ENCODE data around the gene STXBP5L. TPM values are rescaled to one million over a fixed set of nuclear protein-coding genes. Genes with fewer than 3 reads are reported as not detected.

The STXBP5L gene
- total RNA-seq, 1 donor from 2014 or later: 2.3 TPM

GRCh38 chr3:121463745-121464144, 555.7 kb downstream of the STXBP5L start:
- Mint-ChIP-seq H3K27me3 (ENCODE audit: insufficient read depth, low read depth) (no peaks in the 10 kb centered on the region), H3K4me1 (no peaks in the 10 kb centered on the region), H3K36me3 (peaks cover 26% of the 10 kb centered on the region), H3K9me3 (no peaks in the 10 kb centered on the region), H3K27ac (no peak overlapping the region), H3K4me3 (no peak overlapping the region)
- Histone ChIP-seq H2AFZ (replicated peaks) (no peak overlapping the region), H4K20me1 (ENCODE audit: low read depth) (no peaks in the 10 kb centered on the region), H3K27me3 (no peaks in the 10 kb centered on the region), H3K4me1 (no peaks in the 10 kb centered on the region), H3K4me2 (no peak overlapping the region), H3F3A (ENCODE audit: low read depth) (no peaks in the 10 kb centered on the region), H3K36me3 (peaks cover 12% of the 10 kb centered on the region), H3K4me3 (no peak overlapping the region), H3K79me2 (ENCODE audit: low read depth) (no peaks in the 10 kb centered on the region), H3K9ac (no peak overlapping the region), H3K27ac (no peak overlapping the region), H3K9me3 (ENCODE audit: low read depth) (no peaks in the 10 kb centered on the region)
- TF ChIP-seq EZH2phosphoT487 (IDR thresholded peaks at IDR 0.05): no peak
- DNase-seq (ENCODE audit: low spot score): no peak

DNA sequence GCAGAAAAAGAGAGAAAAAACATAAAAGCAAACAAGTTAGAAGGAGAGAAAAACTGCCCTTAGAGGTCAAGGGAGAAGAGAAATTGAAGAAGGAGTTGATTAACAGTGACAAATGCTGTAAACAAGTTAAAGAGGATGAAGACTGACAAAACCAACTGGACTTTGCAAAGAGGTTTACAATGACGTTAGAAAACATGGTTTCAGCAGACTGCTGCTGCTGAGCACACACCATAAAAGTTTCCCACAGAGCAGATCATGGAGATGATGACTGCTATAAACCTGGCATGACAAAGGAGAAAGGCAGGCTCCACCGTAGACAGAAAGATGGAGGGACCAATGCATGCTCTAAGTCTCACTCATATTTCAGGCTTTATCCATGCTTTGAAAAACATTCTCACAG, 559.1 kb downstream of the STXBP5L start:
- no peak for DNase-seq (ENCODE audit: low spot score)
- Histone ChIP-seq H3K4me2 (no peak overlapping the region), H3K27ac (no peak overlapping the region), H3K4me3 (no peak overlapping the region), H3K4me1 (no peaks in the 10 kb centered on the region), H4K20me1 (ENCODE audit: low read depth) (no peaks in the 10 kb centered on the region), H3K27me3 (no peaks in the 10 kb centered on the region), H2AFZ (replicated peaks) (no peak overlapping the region), H3K9me3 (ENCODE audit: low read depth) (no peaks in the 10 kb centered on the region), H3K79me2 (ENCODE audit: low read depth) (no peaks in the 10 kb centered on the region), H3K36me3 (peaks cover 6% of the 10 kb centered on the region), H3K9ac (no peak overlapping the region), H3F3A (ENCODE audit: low read depth) (no peaks in the 10 kb centered on the region)
- H3K27me3 Mint-ChIP-seq (ENCODE audit: insufficient read depth, low read depth): no peaks in the 10 kb centered on the region
- H3K36me3 Mint-ChIP-seq: peaks cover 17% of the 10 kb centered on the region
- no peak overlapping the region for H3K27ac Mint-ChIP-seq
- H3K9me3 Mint-ChIP-seq: no peaks in the 10 kb centered on the region
- no peak overlapping the region for H3K4me3 Mint-ChIP-seq
- TF ChIP-seq, protein P1, sequence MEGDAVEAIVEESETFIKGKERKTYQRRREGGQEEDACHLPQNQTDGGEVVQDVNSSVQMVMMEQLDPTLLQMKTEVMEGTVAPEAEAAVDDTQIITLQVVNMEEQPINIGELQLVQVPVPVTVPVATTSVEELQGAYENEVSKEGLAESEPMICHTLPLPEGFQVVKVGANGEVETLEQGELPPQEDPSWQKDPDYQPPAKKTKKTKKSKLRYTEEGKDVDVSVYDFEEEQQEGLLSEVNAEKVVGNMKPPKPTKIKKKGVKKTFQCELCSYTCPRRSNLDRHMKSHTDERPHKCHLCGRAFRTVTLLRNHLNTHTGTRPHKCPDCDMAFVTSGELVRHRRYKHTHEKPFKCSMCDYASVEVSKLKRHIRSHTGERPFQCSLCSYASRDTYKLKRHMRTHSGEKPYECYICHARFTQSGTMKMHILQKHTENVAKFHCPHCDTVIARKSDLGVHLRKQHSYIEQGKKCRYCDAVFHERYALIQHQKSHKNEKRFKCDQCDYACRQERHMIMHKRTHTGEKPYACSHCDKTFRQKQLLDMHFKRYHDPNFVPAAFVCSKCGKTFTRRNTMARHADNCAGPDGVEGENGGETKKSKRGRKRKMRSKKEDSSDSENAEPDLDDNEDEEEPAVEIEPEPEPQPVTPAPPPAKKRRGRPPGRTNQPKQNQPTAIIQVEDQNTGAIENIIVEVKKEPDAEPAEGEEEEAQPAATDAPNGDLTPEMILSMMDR (IDR thresholded peaks at IDR 0.05): no peak
- no peak for TF ChIP-seq EZH2 (IDR thresholded peaks at IDR 0.05)
- TF ChIP-seq EZH2phosphoT487 (IDR thresholded peaks at IDR 0.05): no peak
- no peaks in the 10 kb centered on the region for H3K4me1 Mint-ChIP-seq

DNA sequence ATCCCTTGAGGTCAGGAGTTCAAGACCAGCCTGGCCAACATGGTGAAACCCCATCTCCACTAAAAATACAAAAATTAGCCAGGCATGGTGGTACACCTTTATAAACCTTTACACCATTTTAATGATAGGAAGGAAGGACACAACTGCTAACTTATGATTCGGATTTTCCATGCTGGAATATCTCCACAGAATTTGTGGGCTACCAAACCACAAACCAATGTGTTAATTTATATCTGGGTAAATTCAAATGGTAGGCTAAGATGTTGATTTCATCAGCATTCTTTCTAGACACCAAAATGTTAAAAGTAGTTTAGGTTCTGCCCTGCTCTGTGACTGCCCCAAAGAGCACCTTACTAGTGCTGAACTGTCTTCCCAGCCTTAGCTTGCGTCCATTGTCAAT, 565.0 kb downstream of the STXBP5L start:
- Histone ChIP-seq H3K4me1 (no peaks in the 10 kb centered on the region), H3K27ac (no peak overlapping the region), H3K9ac (no peak overlapping the region), H3K79me2 (ENCODE audit: low read depth) (no peaks in the 10 kb centered on the region), H3F3A (ENCODE audit: low read depth) (no peaks in the 10 kb centered on the region), H3K27me3 (no peaks in the 10 kb centered on the region), H3K4me3 (no peak overlapping the region), H2AFZ (replicated peaks) (no peak overlapping the region), H4K20me1 (ENCODE audit: low read depth) (no peaks in the 10 kb centered on the region), H3K9me3 (ENCODE audit: low read depth) (no peaks in the 10 kb centered on the region), H3K36me3 (peaks cover 11% of the 10 kb centered on the region), H3K4me2 (no peak overlapping the region)
- Mint-ChIP-seq H3K27ac (no peak overlapping the region), H3K9me3 (no peaks in the 10 kb centered on the region), H3K4me1 (no peaks in the 10 kb centered on the region), H3K27me3 (ENCODE audit: insufficient read depth, low read depth) (no peaks in the 10 kb centered on the region), H3K4me3 (no peak overlapping the region), H3K36me3 (peaks cover 11% of the 10 kb centered on the region)
- TF ChIP-seq, protein P1 (IDR thresholded peaks at IDR 0.05): no peak
- TF ChIP-seq EZH2 (IDR thresholded peaks at IDR 0.05) (no peak), EZH2phosphoT487 (IDR thresholded peaks at IDR 0.05) (no peak)
- no peak for DNase-seq (ENCODE audit: low spot score)

Small RNA genes within 50 kb of the gene (microRNA-seq; reads per million reads assigned to microRNA genes)
- 0.54 reads per million for gene MIR5682

Small RNA genes within 50 kb of the gene (small RNA-seq; reads per million reads assigned to genes)
- gene MIR5682: not detected

Other genes with a start within 250 kb of the STXBP5L start
- gene HGD, start 226.0 kb upstream of the STXBP5L start, total RNA-seq (ENCODE audit: low replicate concordance): 0.28 TPM in 1 of 2 replicates, not detected in the other
- gene RABL3, start 165.7 kb upstream of the STXBP5L start, total RNA-seq (ENCODE audit: low replicate concordance): 10.3 and 25.0 TPM in 2 replicates
- gene GTF2E1, start 165.5 kb upstream of the STXBP5L start, total RNA-seq (ENCODE audit: low replicate concordance): 42.2 and 78.2 TPM in 2 replicates

Measured in neural progenitor cell (in vitro differentiated cells).